ENCODE results near the gene CCK. TPM values are rescaled to one million over a fixed set of nuclear protein-coding genes. Genes with fewer than 3 reads are reported as not detected.

CCK gene
- polyA plus RNA-seq, 1 donor from 2014 or later = not detected

- Histone ChIP-seq H3K79me2 (replicated peaks; ENCODE audit: insufficient read depth, low read length) (no peaks in the 10 kb centered on the region), H3F3A (ENCODE audit: insufficient read depth, low read length, poor library complexity, severe bottlenecking) (no peaks in the 10 kb centered on the region), H3K36me3 (ENCODE audit: insufficient read depth, low read length) (peaks cover 11% of the 10 kb centered on the region), H3K27me3 (ENCODE audit: insufficient read depth, low read depth, low read length) (no peaks in the 10 kb centered on the region), H3K9ac (ENCODE audit: low read length) (no peak overlapping the region), H3K4me3 (ENCODE audit: low read length) (no peak overlapping the region), H2AFZ (ENCODE audit: low read depth, low read length) (no peak overlapping the region), H4K20me1 (ENCODE audit: insufficient read depth) (no peaks in the 10 kb centered on the region), H3K27ac (ENCODE audit: low read length) (no peak overlapping the region), H3K9me3 (ENCODE audit: low read length) (no peaks in the 10 kb centered on the region), H3K4me2 (ENCODE audit: low read length) (no peak overlapping the region), H3K9me2 (ENCODE audit: insufficient read depth, low read length) (no peaks in the 10 kb centered on the region)
- TF ChIP-seq MXI1 (conservative IDR thresholded peaks at IDR 0.05; ENCODE audit: poor library complexity, severe bottlenecking) = no peak
- TF ChIP-seq TAF1 (IDR thresholded peaks at IDR 0.05; ENCODE audit: low read depth) = no peak
- no peak for TF ChIP-seq REST (IDR thresholded peaks at IDR 0.05; ENCODE audit: borderline replicate concordance)
- no peak for TF ChIP-seq EZH2 (IDR thresholded peaks at IDR 0.05; ENCODE audit: borderline replicate concordance, insufficient read depth, low read length, poor library complexity, severe bottlenecking)
- TF ChIP-seq RAD21 (conservative IDR thresholded peaks at IDR 0.05) = no peak
- no peak for TF ChIP-seq POLR2AphosphoS5 (IDR thresholded peaks at IDR 0.05)
Observed at GRCh38 chr3:42209917-42210316, 56.1 kb downstream of the CCK start.

Small RNA genes within 50 kb of the gene (small RNA-seq; reads per million reads assigned to genes)
- 0 reads per million in 3 experiments for gene RNU4-78P

Other genes starting within 250 kb of the CCK start
- gene TRAK1, start 174.8 kb downstream of the CCK start, polyA plus RNA-seq = 34.7 and 39.3 TPM in 2 replicates
- not detected in 2 replicates for gene LYZL4, start 144.4 kb upstream of the CCK start, polyA plus RNA-seq
- gene VIPR1, start 236.5 kb upstream of the CCK start, polyA plus RNA-seq = 1.6 and 5.0 TPM in 2 replicates